HEK293 (cell line): ENCODE measurements around the gene ACTL6B.
A peak's percentile ranks its signal among the peaks of the same experiment; 100 is the strongest.

Experiments
- CTCF ChIA-PET: fragments of 350-600 bp; formaldehyde crosslinking; extraction: SDS; loops from one replicate; lab custom pipeline; 2021; ENCODE audit warnings: antibody characterized with exemption; lab: Yijun Ruan, JAX
- POLR2A ChIA-PET: fragments of 300-600 bp; formaldehyde crosslinking; extraction: SDS; loops from one replicate; lab custom pipeline; 2020; ENCODE audit warnings: antibody characterized with exemption, inconsistent platforms; lab: Yijun Ruan, JAX
- H3K27ac ChIP-seq: fragments of 200-500 bp; sonication (Bioruptor generic); 2 replicates; pipeline ENCODE4 v1.5.1; 2014; ENCODE audit warnings: low read depth, low read length, control low read depth, inconsistent platforms; ENCODE audit errors: extremely low read depth
- H3K36me3 ChIP-seq, 2 experiments: fragments of 200-500 bp in 1 of 2; sonication (Bioruptor generic) in 1 of 2; 1 replicate in 1 of 2; 2 replicates in 1 of 2; pipeline ENCODE4 v1.5.1; 2014 to 2017; ENCODE audit warnings: inconsistent platforms in 2 of 2, low read length in 2 of 2; ENCODE audit not compliant: control insufficient read depth in 2 of 2, insufficient read depth in 1 of 2
- H3K4me1 ChIP-seq: fragments of 200-500 bp; sonication (Bioruptor generic); 2 replicates; pipeline ENCODE4 v1.5.1; 2014; ENCODE audit warnings: mild to moderate bottlenecking, low read length, inconsistent platforms; ENCODE audit not compliant: control insufficient read depth, insufficient read depth
- H3K4me3 ChIP-seq: 2 replicates; pipeline ENCODE4 v1.5.1; 2011; ENCODE audit warnings: low read depth, mild to moderate bottlenecking, control low read depth, low read length, moderate library complexity
- H3K9me3 ChIP-seq: fragments of 200-500 bp; sonication (Bioruptor generic); 2 replicates; pipeline ENCODE4 v1.5.1; 2014; ENCODE audit warnings: low read depth, low read length, inconsistent platforms; ENCODE audit not compliant: control insufficient read depth, insufficient read depth
- MYNN ChIP-seq: fragments of 450-650 bp; formaldehyde crosslinking; IDR thresholded peaks from 2 replicates; pipeline ENCODE4 v1.5.1; 2016; ENCODE audit warnings: missing biosample characterization, missing genetic modification characterization, borderline replicate concordance
- PATZ1 ChIP-seq: fragments of 450-650 bp; formaldehyde crosslinking; IDR thresholded peaks from 2 replicates; pipeline ENCODE4 v1.5.1; 2016; ENCODE audit warnings: missing biosample characterization, missing genetic modification characterization
- PRDM2 ChIP-seq: fragments of 450-650 bp; formaldehyde crosslinking; IDR thresholded peaks from 2 replicates; pipeline ENCODE4 v1.5.1; 2016; ENCODE audit warnings: missing biosample characterization, missing genetic modification characterization, borderline replicate concordance
- SALL2 ChIP-seq: fragments of 450-650 bp; formaldehyde crosslinking; IDR thresholded peaks from 2 replicates; pipeline ENCODE4 v1.5.0; 2017; ENCODE audit warnings: missing biosample characterization, mild to moderate bottlenecking, missing genetic modification characterization, borderline replicate concordance
- SP2 ChIP-seq: fragments of 450-650 bp; formaldehyde crosslinking; IDR thresholded peaks from 2 replicates; pipeline ENCODE4 v1.5.1; 2016; ENCODE audit warnings: missing biosample characterization, missing genetic modification characterization
- WT1 ChIP-seq: fragments of 450-650 bp; formaldehyde crosslinking; IDR thresholded peaks from 2 replicates; pipeline ENCODE4 v1.5.1; 2016; ENCODE audit warnings: missing biosample characterization, missing genetic modification characterization
- ZNF112 ChIP-seq: fragments of 450-650 bp; formaldehyde crosslinking; IDR thresholded peaks from 2 replicates; pipeline ENCODE4 v1.5.0; 2017; ENCODE audit warnings: missing biosample characterization, missing genetic modification characterization
- ZNF24 ChIP-seq: fragments of 450-650 bp; formaldehyde crosslinking; IDR thresholded peaks from 2 replicates; pipeline ENCODE4 v1.5.1; 2016; ENCODE audit warnings: missing biosample characterization, missing genetic modification characterization
- ZNF362 ChIP-seq: fragments of 450-650 bp; formaldehyde crosslinking; IDR thresholded peaks from 2 replicates; pipeline ENCODE4 v1.5.1; 2016; ENCODE audit warnings: missing biosample characterization, missing genetic modification characterization
- ZNF366 ChIP-seq: fragments of 450-650 bp; formaldehyde crosslinking; conservative IDR thresholded peaks from 2 replicates; pipeline ENCODE4 v1.5.1; 2016; ENCODE audit warnings: missing biosample characterization, missing genetic modification characterization
- ZNF488 ChIP-seq: fragments of 450-650 bp; formaldehyde crosslinking; IDR thresholded peaks from 2 replicates; pipeline ENCODE4 v1.5.1; 2016; ENCODE audit warnings: missing biosample characterization, missing genetic modification characterization
- ZNF548 ChIP-seq: fragments of 450-650 bp; formaldehyde crosslinking; IDR thresholded peaks from 2 replicates; pipeline ENCODE4 v1.5.1; 2016; ENCODE audit warnings: missing biosample characterization, missing genetic modification characterization
- ZNF639 ChIP-seq: fragments of 450-650 bp; formaldehyde crosslinking; IDR thresholded peaks from 2 replicates; pipeline ENCODE4 v1.5.1; 2016; ENCODE audit warnings: missing biosample characterization, missing genetic modification characterization
- ZNF707 ChIP-seq: fragments of 450-650 bp; formaldehyde crosslinking; IDR thresholded peaks from 2 replicates; pipeline ENCODE4 v1.5.1; 2016; ENCODE audit warnings: missing biosample characterization, missing genetic modification characterization

ACTL6B gene

GRCh38 chr7:100679927-100680575 is 23.8 kb upstream of the ACTL6B start:
- Histone ChIP-seq H3K4me3 (no peak overlapping the region), H3K4me1 (peaks cover 6% of the 10 kb centered on the region; the same call in 1 of the 2 replicates), H3K9me3 (no peaks in the 10 kb centered on the region), H3K27ac (no peak overlapping the region), H3K36me3 (peaks cover 0 to 79% of the 10 kb centered on the region in 2 experiments; a peak in 2 of 3 replicates)
- ChIA-PET CTCF (interaction anchor here (0.9 to 8.4 kb wide), 2 partner anchors 11 to 115 kb away, joined by 3 to 77 read pairs; no protein-coding TSS in a partner anchor), POLR2A (interaction anchor here (0.8 to 1.7 kb wide), 4 partner anchors 26 to 172 kb away, joined by 3 to 8 read pairs (median 3); partner anchors contain the start of genes FBXO24, LRCH4, POP7 and SLC12A9)
- no peak for TF ChIP-seq PRDM2 (tag by site-specific recombination)
- no peak for TF ChIP-seq ZNF24 (tag by site-specific recombination)
- TF ChIP-seq ZNF112 (tag by site-specific recombination): no peak
- no peak for TF ChIP-seq ZNF707
- 0 out of 2 replicates have a peak, but pooled peaks have one; percentile 23 for TF ChIP-seq ZNF366 (tag by site-specific recombination)
- no peak for TF ChIP-seq ZNF639
- TF ChIP-seq MYNN (tag by site-specific recombination): no peak
- TF ChIP-seq ZNF548 (tag by site-specific recombination): no peak
- no peak for TF ChIP-seq SALL2
- TF ChIP-seq PATZ1 (tag by site-specific recombination): peak; percentile 47
- TF ChIP-seq SP2 (tag by site-specific recombination): peak; percentile 55
- 0 out of 2 replicates have a peak, but pooled peaks have one; percentile 23 for TF ChIP-seq ZNF362 (tag by site-specific recombination)
- TF ChIP-seq ZNF488 (tag by site-specific recombination): no peak
- peak; percentile 39 for TF ChIP-seq WT1 (tag by site-specific recombination)
